Fibroblast of lung (primary cell): ENCODE data around the gene SCGB2B2. TPM values are rescaled to one million over a fixed set of nuclear protein-coding genes. Genes with fewer than 3 reads are reported as not detected.
"Not testable (repeated sequence)": the region's sequence is repeated elsewhere in the genome, so short reads cannot be mapped to it uniquely, and the experiment has no call there.

Source experiments
- DNase-seq, 2 donors: peaks; one replicate each; pipeline versions ENCODE4 v3.0.0 to v3.0.0-alpha.2; 2010; ENCODE audit warnings: low read depth in 2 of 2
- H2AFZ ChIP-seq: 2 replicates; pipeline ENCODE4 v1.5.1; 2012; ENCODE audit warnings: low read length, control low read depth, inconsistent platforms
- H3K27ac ChIP-seq: 2 replicates; pipeline ENCODE4 v1.5.1; 2011; ENCODE audit warnings: low read length, control low read depth; ENCODE audit not compliant: insufficient read depth
- H3K27me3 ChIP-seq: 2 replicates; pipeline ENCODE4 v1.5.1; 2011; ENCODE audit warnings: mild to moderate bottlenecking, low read length; ENCODE audit not compliant: control insufficient read depth, insufficient read depth
- H3K36me3 ChIP-seq: 2 replicates; pipeline ENCODE4 v1.5.1; 2011; ENCODE audit warnings: low read length; ENCODE audit not compliant: control insufficient read depth, insufficient read depth
- H3K4me1 ChIP-seq: 2 replicates; pipeline ENCODE4 v1.5.1; 2011; ENCODE audit warnings: low read length; ENCODE audit not compliant: control insufficient read depth, insufficient read depth; ENCODE audit errors: extremely low read depth
- H3K4me2 ChIP-seq: 2 replicates; pipeline ENCODE4 v1.5.1; 2011; ENCODE audit warnings: low read length, control low read depth; ENCODE audit not compliant: insufficient read depth; ENCODE audit errors: extremely low read depth
- H3K4me3 ChIP-seq, 4 experiments: fragments of 200-600 bp in 1 of 4; sonication (generic) in 1 of 4; replicated peaks in 1 of 4; 2 replicates each; pipeline ENCODE4 v1.5.1; 2011 to 2016; ENCODE audit warnings: low read length in 4 of 4, low read depth in 3 of 4, mild to moderate bottlenecking in 3 of 4, control low read depth in 2 of 4, inconsistent platforms in 1 of 4, mixed read lengths in 1 of 4; ENCODE audit not compliant: insufficient read depth in 1 of 4; ENCODE audit errors: control extremely low read depth in 1 of 4
- H3K79me2 ChIP-seq: 2 replicates; pipeline ENCODE4 v1.5.1; 2012; ENCODE audit warnings: mild to moderate bottlenecking, low read length, inconsistent platforms; ENCODE audit not compliant: control insufficient read depth, insufficient read depth
- H3K9ac ChIP-seq: 2 replicates; pipeline ENCODE4 v1.5.1; 2011; ENCODE audit warnings: mild to moderate bottlenecking, low read length, control low read depth; ENCODE audit not compliant: insufficient read depth
- H3K9me3 ChIP-seq: 2 replicates; pipeline ENCODE4 v1.5.1; 2012; ENCODE audit warnings: low read depth, low read length; ENCODE audit not compliant: control insufficient read depth, insufficient read depth
- H4K20me1 ChIP-seq: 2 replicates; pipeline ENCODE4 v1.5.1; 2011; ENCODE audit warnings: low read length; ENCODE audit not compliant: control insufficient read depth, insufficient read depth; ENCODE audit errors: extremely low read depth
- CTCF ChIP-seq, 2 donors: IDR thresholded peaks in 1 of 2; conservative IDR thresholded peaks in 1 of 2; 1 replicate in 1 of 2; 2 replicates in 1 of 2; pipeline ENCODE4 v1.5.1; 2011 to 2012; ENCODE audit warnings: low read length in 2 of 2, control low read depth in 1 of 2, inconsistent platforms in 1 of 2, low read depth in 1 of 2, mild to moderate bottlenecking in 1 of 2
- EZH2 ChIP-seq: IDR thresholded peaks from 2 replicates; pipeline ENCODE4 v1.5.1; 2012; ENCODE audit warnings: low read length, control low read depth, mild to moderate bottlenecking; ENCODE audit errors: missing control alignments
- polyA plus RNA-seq, 2 donors: library from polyadenylated mRNA; depleted of rRNA in 1 of 2; stranded (reverse) in 1 of 2; unstranded in 1 of 2; fragments of >200 nt; gene quantifications; 2 replicates each; pipeline ENCODE4 v1.2.1, GENCODE V29; 2011 to 2012; ENCODE audit warnings: missing spikeins in 1 of 2
- total RNA-seq: library from RNA; depleted of rRNA; stranded (reverse); fragments of >200 nt; gene quantifications from 2 replicates; pipeline ENCODE4 v1.2.1, GENCODE V29; 2014

Gene SCGB2B2
- total and polyA plus RNA-seq, 2 donors (not counting 1 experiment from before 2014, with no cell fraction given): 0.50 TPM; not detected in 1

- H3K4me3 ChIP-seq: peak overlapping the region; percentile 15 to 42 (median 23)
- peak; percentile 18 to 40 for DNase-seq
- H3K27me3 ChIP-seq: no peaks in the 10 kb centered on the region
- no peaks in the 10 kb centered on the region for H3K9me3 ChIP-seq
- no peaks in the 10 kb centered on the region for H3K36me3 ChIP-seq
- no peaks in the 10 kb centered on the region for H4K20me1 ChIP-seq
- peak overlapping the region; percentile 59 for H2AFZ ChIP-seq
- no peaks in the 10 kb centered on the region for H3K79me2 ChIP-seq
- H3K27ac ChIP-seq: peak overlapping the region; percentile 54
- peak overlapping the region; percentile 46 for H3K9ac ChIP-seq
- TF ChIP-seq EZH2: no peak
- no peak for TF ChIP-seq CTCF (conservative IDR thresholded peaks at IDR 0.05 in 1 of 2, IDR thresholded peaks at IDR 0.05 in 1 of 2; ENCODE audit: low read depth in 1 of 2, low read length in 2 of 2)
- no peaks in the 10 kb centered on the region for H3K4me1 ChIP-seq
- peak overlapping the region; percentile 51 for H3K4me2 ChIP-seq
Observed at GRCh38 chr19:34667349-34668076, 9.4 kb downstream of the SCGB2B2 start.

DNA sequence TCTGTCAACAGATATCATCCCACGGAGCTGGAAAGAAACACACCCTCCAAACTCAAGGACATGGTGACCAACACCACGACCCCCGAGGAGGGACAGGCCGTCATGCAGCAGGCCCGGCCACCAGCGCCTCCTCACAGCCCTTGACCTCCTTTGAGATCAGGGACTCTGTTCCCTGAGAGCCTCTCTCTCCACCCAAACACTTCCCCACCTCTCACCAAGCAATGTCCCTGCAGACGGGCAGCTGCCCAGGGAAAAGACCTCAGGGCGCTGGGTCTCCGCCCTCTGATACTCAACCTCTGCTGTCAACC, 10.0 kb downstream of the SCGB2B2 start:
- no peak for TF ChIP-seq CTCF (conservative IDR thresholded peaks at IDR 0.05 in 1 of 2, IDR thresholded peaks at IDR 0.05 in 1 of 2; ENCODE audit: low read depth in 1 of 2, low read length in 2 of 2)
- TF ChIP-seq EZH2: no peak
- no peak overlapping the region for H3K4me2 ChIP-seq
- H2AFZ ChIP-seq: peak overlapping the region; percentile 59
- no peaks in the 10 kb centered on the region for H3K27me3 ChIP-seq
- no peak overlapping the region for H3K9ac ChIP-seq
- no peaks in the 10 kb centered on the region for H3K79me2 ChIP-seq
- H3K36me3 ChIP-seq: no peaks in the 10 kb centered on the region
- no peaks in the 10 kb centered on the region for H3K9me3 ChIP-seq
- H3K4me1 ChIP-seq: no peaks in the 10 kb centered on the region
- H4K20me1 ChIP-seq: no peaks in the 10 kb centered on the region
- H3K4me3 ChIP-seq: no peak overlapping the region
- no peak overlapping the region for H3K27ac ChIP-seq
- DNase-seq: no peak

- no peak overlapping the region for H3K4me3 ChIP-seq
- no peaks in the 10 kb centered on the region for H3K4me1 ChIP-seq
- DNase-seq: no peak
- H3K4me2 ChIP-seq: no peak overlapping the region
- H2AFZ ChIP-seq: no peak overlapping the region
- no peaks in the 10 kb centered on the region for H3K9me3 ChIP-seq
- no peaks in the 10 kb centered on the region for H3K27me3 ChIP-seq
- TF ChIP-seq CTCF (conservative IDR thresholded peaks at IDR 0.05 in 1 of 2, IDR thresholded peaks at IDR 0.05 in 1 of 2; ENCODE audit: low read depth in 1 of 2, low read length in 2 of 2) (no peak), EZH2 (no peak)
- H4K20me1 ChIP-seq: no peaks in the 10 kb centered on the region
- no peak overlapping the region for H3K9ac ChIP-seq
- H3K79me2 ChIP-seq: no peaks in the 10 kb centered on the region
- H3K36me3 ChIP-seq: no peaks in the 10 kb centered on the region
- no peak overlapping the region for H3K27ac ChIP-seq
Observed at GRCh38 chr19:34666200-34666957, 10.6 kb downstream of the SCGB2B2 start.

GRCh38 chr19:34665275-34665674, 11.7 kb downstream of the SCGB2B2 start:
- H3K36me3 ChIP-seq, H3K27ac ChIP-seq, H3K9me3 ChIP-seq, DNase-seq, H3K79me2 ChIP-seq, H3K4me2 ChIP-seq, H3K9ac ChIP-seq, H2AFZ ChIP-seq, H4K20me1 ChIP-seq, H3K27me3 ChIP-seq, H3K4me3 ChIP-seq, H3K4me1 ChIP-seq: not testable (repeated sequence)
